ENCODE data around the gene OAS1.

OAS1 gene

DNA sequence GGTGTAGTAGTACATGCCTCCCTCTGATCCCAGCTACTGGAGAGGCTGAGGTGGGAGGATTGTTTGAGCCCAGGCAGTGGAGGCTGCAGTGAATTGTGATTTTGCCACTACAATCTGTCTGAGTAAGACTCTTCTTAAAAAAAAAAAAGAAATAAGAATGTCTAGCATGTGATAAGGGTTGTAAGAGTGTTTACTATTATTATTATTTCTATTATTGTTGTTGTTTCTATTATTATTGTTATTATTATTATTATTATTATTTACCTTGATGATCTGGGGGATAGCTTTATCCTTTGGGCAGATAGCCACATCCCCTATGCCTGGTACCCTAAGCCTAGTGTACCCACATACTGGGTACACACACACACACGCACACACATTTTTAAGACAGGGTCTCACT is 35.8 kb downstream of the OAS1 start:
- DNase-seq (ENCODE audit: low read depth): no peak
- TF ChIP-seq, protein P1, sequence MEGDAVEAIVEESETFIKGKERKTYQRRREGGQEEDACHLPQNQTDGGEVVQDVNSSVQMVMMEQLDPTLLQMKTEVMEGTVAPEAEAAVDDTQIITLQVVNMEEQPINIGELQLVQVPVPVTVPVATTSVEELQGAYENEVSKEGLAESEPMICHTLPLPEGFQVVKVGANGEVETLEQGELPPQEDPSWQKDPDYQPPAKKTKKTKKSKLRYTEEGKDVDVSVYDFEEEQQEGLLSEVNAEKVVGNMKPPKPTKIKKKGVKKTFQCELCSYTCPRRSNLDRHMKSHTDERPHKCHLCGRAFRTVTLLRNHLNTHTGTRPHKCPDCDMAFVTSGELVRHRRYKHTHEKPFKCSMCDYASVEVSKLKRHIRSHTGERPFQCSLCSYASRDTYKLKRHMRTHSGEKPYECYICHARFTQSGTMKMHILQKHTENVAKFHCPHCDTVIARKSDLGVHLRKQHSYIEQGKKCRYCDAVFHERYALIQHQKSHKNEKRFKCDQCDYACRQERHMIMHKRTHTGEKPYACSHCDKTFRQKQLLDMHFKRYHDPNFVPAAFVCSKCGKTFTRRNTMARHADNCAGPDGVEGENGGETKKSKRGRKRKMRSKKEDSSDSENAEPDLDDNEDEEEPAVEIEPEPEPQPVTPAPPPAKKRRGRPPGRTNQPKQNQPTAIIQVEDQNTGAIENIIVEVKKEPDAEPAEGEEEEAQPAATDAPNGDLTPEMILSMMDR (conservative IDR thresholded peaks at IDR 0.05; ENCODE audit: low read depth, low read length): no peak
- no peak overlapping the region for H3K4me3 ChIP-seq (ENCODE audit: low read depth, low read length)

DNA sequence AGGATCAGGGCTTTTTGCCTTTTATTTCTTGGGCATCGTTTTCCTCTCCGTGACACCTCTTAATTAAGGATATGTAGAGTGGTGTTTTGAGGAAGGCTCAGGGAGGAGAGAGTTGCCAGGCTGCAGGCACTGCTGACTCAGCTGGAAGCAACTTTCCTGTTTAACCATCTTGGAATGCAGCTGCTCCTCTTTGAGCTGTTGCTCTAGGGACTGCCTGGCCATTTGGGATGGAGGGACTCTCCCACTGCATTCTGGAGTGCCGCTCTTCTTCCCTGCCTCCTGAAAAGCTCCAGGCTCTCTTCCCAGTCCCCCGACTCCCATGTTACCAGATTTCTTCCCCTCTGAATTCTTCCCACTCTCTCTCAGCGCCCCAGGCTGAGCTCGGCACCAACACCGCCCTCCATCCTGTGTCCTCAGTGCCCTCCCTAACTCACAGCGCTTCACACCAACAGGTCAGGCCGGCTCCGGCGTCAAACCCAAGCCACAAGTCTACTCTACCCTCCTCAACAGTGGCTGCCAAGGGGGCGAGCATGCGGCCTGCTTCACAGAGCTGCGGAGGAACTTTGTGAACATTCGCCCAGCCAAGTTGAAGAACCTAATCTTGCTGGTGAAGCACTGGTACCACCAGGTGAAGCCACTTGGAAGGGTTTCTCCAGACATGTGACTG is 37.4 kb downstream of the OAS1 start:
- no peak overlapping the region for H3K4me3 ChIP-seq (ENCODE audit: low read depth, low read length)
- no peak for DNase-seq (ENCODE audit: low read depth)

GRCh38 chr12:112945515-112945914 is 38.8 kb downstream of the OAS1 start:
- no peak for DNase-seq (ENCODE audit: low read depth)

More for the DNA sequence above, 37.4 kb downstream of the OAS1 start:
- TF ChIP-seq, protein P1 (conservative IDR thresholded peaks at IDR 0.05; ENCODE audit: low read depth, low read length): no peak

DNA sequence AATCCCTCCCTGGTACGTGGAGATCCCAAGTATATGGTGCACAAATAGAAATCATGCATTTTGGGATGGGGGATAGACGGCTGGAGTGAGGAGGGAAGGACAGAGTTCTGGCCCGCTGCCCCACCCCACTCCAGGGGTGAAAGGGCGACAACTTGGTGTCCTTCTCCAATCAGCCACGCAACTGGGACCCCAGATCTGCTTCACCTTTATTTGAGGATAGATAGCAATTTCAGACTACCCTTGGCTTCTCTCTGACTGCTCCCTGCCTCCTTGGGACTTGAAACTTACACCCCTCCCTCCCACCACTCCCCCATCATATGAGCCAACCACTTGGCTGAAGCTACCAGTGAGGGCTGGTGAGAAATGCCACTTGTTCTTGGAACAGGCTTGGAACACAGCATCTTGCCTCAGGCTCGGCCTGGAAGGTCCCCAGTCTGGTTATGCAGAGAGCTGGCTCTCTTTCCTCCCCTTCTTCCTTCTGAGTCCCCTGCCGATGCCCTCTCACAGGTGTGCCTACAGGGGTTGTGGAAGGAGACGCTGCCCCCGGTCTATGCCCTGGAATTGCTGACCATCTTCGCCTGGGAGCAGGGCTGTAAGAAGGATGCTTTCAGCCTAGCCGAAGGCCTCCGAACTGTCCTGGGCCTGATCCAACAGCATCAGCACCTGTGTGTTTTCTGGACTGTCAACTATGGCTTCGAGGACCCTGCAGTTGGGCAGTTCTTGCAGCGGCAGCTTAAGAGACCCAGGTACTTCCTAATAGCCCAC is 39.7 kb downstream of the OAS1 start:
- TF ChIP-seq, protein P1 (conservative IDR thresholded peaks at IDR 0.05; ENCODE audit: low read depth, low read length): no peak
- DNase-seq (ENCODE audit: low read depth): no peak
- no peak overlapping the region for H3K4me3 ChIP-seq (ENCODE audit: low read depth, low read length)

More at GRCh38 chr12:112945515-112945914, 38.8 kb downstream of the OAS1 start:
- H3K4me3 ChIP-seq (ENCODE audit: low read depth, low read length): no peak overlapping the region
- TF ChIP-seq, protein P1 (conservative IDR thresholded peaks at IDR 0.05; ENCODE audit: low read depth, low read length): no peak

DNA sequence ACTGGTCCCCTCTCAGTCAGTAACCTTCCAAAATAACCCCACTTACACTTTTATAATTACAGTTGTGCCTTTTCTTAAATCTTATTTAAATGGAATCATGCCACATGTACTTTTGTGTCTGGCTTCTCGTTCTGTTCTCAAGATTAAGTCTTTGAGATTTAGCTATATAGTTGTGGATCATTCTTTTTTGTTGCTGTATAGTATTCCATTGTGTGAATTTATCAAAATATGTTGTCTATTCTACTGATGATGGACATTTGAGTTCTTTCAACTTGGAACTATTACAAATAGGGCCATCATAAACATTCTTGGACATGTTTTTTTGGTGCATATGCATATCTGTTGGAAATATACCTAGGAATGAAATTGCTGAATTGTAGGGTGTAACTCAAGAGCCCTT is 40.6 kb downstream of the OAS1 start:
- no peak overlapping the region for H3K4me3 ChIP-seq (ENCODE audit: low read depth, low read length)
- no peak for DNase-seq (ENCODE audit: low read depth)
- TF ChIP-seq, protein P1 (conservative IDR thresholded peaks at IDR 0.05; ENCODE audit: low read depth, low read length): no peak

GRCh38 chr12:112947761-112948160 is 41.0 kb downstream of the OAS1 start:
- H3K4me3 ChIP-seq (ENCODE audit: low read depth, low read length): no peak overlapping the region
- TF ChIP-seq, protein P1 (conservative IDR thresholded peaks at IDR 0.05; ENCODE audit: low read depth, low read length): no peak
- no peak for DNase-seq (ENCODE audit: low read depth)
